GM18951 (cell line): Measurements from ENCODE around the gene TMX1.

Source experiments
- POLR2A ChIP-seq: IDR thresholded peaks from 4 replicates; pipeline ENCODE4 v1.6.1; 2011; ENCODE audit warnings: mild to moderate bottlenecking; ENCODE audit not compliant: insufficient read length, insufficient read depth; ENCODE audit errors: extremely low read depth
- in situ Hi-C: fragments of 300-500 bp; cut with MboI; formaldehyde crosslinking; loops from one replicate; pipeline ENCODE4 v1.12.0; 2022; ENCODE audit warnings: low sequenced_read_pairs, mixed read lengths, inconsistent platforms; ENCODE audit not compliant: unreplicated experiment

TMX1 gene

GRCh38 chr14:51289169-51289568, 49.1 kb downstream of the TMX1 start:
- no peak for TF ChIP-seq POLR2A
- in situ Hi-C loops: loop anchor here (10.0 kb wide), 1 partner anchor 486 kb away; no protein-coding TSS in a partner anchor

- in situ Hi-C loops: no loop called here
- TF ChIP-seq POLR2A: no peak
Measured at GRCh38 chr14:51290132-51290531, 50.1 kb downstream of the TMX1 start.

GRCh38 chr14:51291016-51291415, 51.0 kb downstream of the TMX1 start:
- no peak for TF ChIP-seq POLR2A
- in situ Hi-C loops: no loop called here

GRCh38 chr14:51293149-51293911, 53.3 kb downstream of the TMX1 start:
- in situ Hi-C loops: no loop called here
- TF ChIP-seq POLR2A: no peak

- no peak for TF ChIP-seq POLR2A
- in situ Hi-C loops: no loop called here
Measured at GRCh38 chr14:51293912-51294389, 53.9 kb downstream of the TMX1 start.

- TF ChIP-seq POLR2A: no peak
Measured at GRCh38 chr14:51294951-51295525, 55.0 kb downstream of the TMX1 start.

GRCh38 chr14:51295646-51296263, 55.7 kb downstream of the TMX1 start:
- no peak for TF ChIP-seq POLR2A
- in situ Hi-C loops: no loop called here

More at GRCh38 chr14:51294951-51295525, 55.0 kb downstream of the TMX1 start:
- in situ Hi-C loops: no loop called here

GRCh38 chr14:51297066-51297465, 57.0 kb downstream of the TMX1 start:
- in situ Hi-C loops: no loop called here
- TF ChIP-seq POLR2A: no peak

- in situ Hi-C loops: no loop called here
- TF ChIP-seq POLR2A: no peak
Measured at GRCh38 chr14:51298895-51299294, 58.8 kb downstream of the TMX1 start.

- in situ Hi-C loops: no loop called here
- no peak for TF ChIP-seq POLR2A
Measured at GRCh38 chr14:51302295-51303030, 62.4 kb downstream of the TMX1 start.

- no peak for TF ChIP-seq POLR2A
- in situ Hi-C loops: no loop called here
Measured at GRCh38 chr14:51304438-51304837, 64.4 kb downstream of the TMX1 start.

- in situ Hi-C loops: no loop called here
- TF ChIP-seq POLR2A: no peak
Measured at GRCh38 chr14:51304941-51305340, 64.9 kb downstream of the TMX1 start.

- no peak for TF ChIP-seq POLR2A
- in situ Hi-C loops: no loop called here
Measured at GRCh38 chr14:51305751-51306150, 65.7 kb downstream of the TMX1 start.
